Ovary (tissue), 3 donors: ENCODE data around the gene TMEM45B.
"Not testable (repeated sequence)": the region's sequence is repeated elsewhere in the genome, so short reads cannot be mapped to it uniquely, and the experiment has no call there.

Experiments used
- CTCF ChIP-seq, 3 donors: fragments of 450-650 bp in 2 of 3; fragments of 200-600 bp in 1 of 3; IDR thresholded peaks; one replicate each; pipeline versions ENCODE4 v1.5.1 to v1.8.0; 2016 to 2022; ENCODE audit warnings: antibody characterized with exemption in 3 of 3, mild to moderate bottlenecking in 1 of 3
- EP300 ChIP-seq: sonication (generic); formaldehyde crosslinking; IDR thresholded peaks from one replicate; pipeline ENCODE4 v1.6.1; 2017; ENCODE audit warnings: antibody characterized with exemption
- POLR2A ChIP-seq: fragments of 450-650 bp; IDR thresholded peaks from one replicate; pipeline ENCODE4 v1.6.1; 2017; ENCODE audit warnings: antibody characterized with exemption, mild to moderate bottlenecking, moderate library complexity
- donor health status: DM: no; HTN: no; CAD: no.

- TF ChIP-seq POLR2A; CTCF (IDR thresholded peaks at IDR 0.05); EP300: not testable (repeated sequence)
Observed at GRCh38 chr11:129831227-129831626, 15.6 kb downstream of the TMEM45B start.
